GM21423 (cell line): Measurements from ENCODE around the gene UNC93A.
"Not testable (repeated sequence)": the region's sequence is repeated elsewhere in the genome, so short reads cannot be mapped to it uniquely, and the experiment has no call there.

ENCODE experiments used
- ATAC-seq: cut with Tn5 transposase; IDR thresholded peaks from one replicate; pipeline ENCODE4 v1.9.1; 2021; ENCODE audit warnings: mild to moderate bottlenecking, moderate library complexity; ENCODE audit not compliant: unreplicated experiment

UNC93A gene

GRCh38 chr6:167307342-167307955 lies 16.3 kb downstream of the UNC93A start:
- ATAC-seq = no peak

GRCh38 chr6:167308207-167308606 lies 17.1 kb downstream of the UNC93A start:
- ATAC-seq = no peak

- ATAC-seq = not testable (repeated sequence)
Observed at GRCh38 chr6:167309355-167310192, 18.5 kb downstream of the UNC93A start.

- no peak for ATAC-seq
Observed at GRCh38 chr6:167311286-167311685, 20.2 kb downstream of the UNC93A start.

GRCh38 chr6:167311691-167312090 lies 20.6 kb downstream of the UNC93A start:
- ATAC-seq = not testable (repeated sequence)

GRCh38 chr6:167314180-167314821 lies 23.2 kb downstream of the UNC93A start:
- ATAC-seq = no peak

- ATAC-seq = no peak
Observed at GRCh38 chr6:167317172-167317571, 26.1 kb downstream of the UNC93A start.

GRCh38 chr6:167318354-167318753 lies 27.2 kb downstream of the UNC93A start:
- not testable (repeated sequence) for ATAC-seq

GRCh38 chr6:167318856-167319255 lies 27.7 kb downstream of the UNC93A start:
- not testable (repeated sequence) for ATAC-seq

GRCh38 chr6:167319856-167320753 lies 29.0 kb downstream of the UNC93A start:
- ATAC-seq = not testable (repeated sequence)

GRCh38 chr6:167320754-167321056 lies 29.6 kb downstream of the UNC93A start:
- ATAC-seq = not testable (repeated sequence)

- ATAC-seq = not testable (repeated sequence)
Observed at GRCh38 chr6:167321185-167321584, 30.1 kb downstream of the UNC93A start.

- ATAC-seq = no peak
Observed at GRCh38 chr6:167323111-167323510, 32.0 kb downstream of the UNC93A start.

- ATAC-seq = no peak
Observed at GRCh38 chr6:167324111-167324510, 33.0 kb downstream of the UNC93A start.

GRCh38 chr6:167325766-167326165 lies 34.7 kb downstream of the UNC93A start:
- no peak for ATAC-seq

GRCh38 chr6:167327391-167327790 lies 36.3 kb downstream of the UNC93A start:
- no peak for ATAC-seq

- no peak for ATAC-seq
Observed at GRCh38 chr6:167328086-167328485, 37.0 kb downstream of the UNC93A start.

GRCh38 chr6:167329014-167329413 lies 37.9 kb downstream of the UNC93A start:
- no peak for ATAC-seq

GRCh38 chr6:167330750-167331149 lies 39.6 kb downstream of the UNC93A start:
- no peak for ATAC-seq

GRCh38 chr6:167331565-167331964 lies 40.5 kb downstream of the UNC93A start:
- no peak for ATAC-seq
